Measurements from ENCODE around the gene ABHD4.
A peak's percentile ranks its signal among the peaks of the same experiment; 100 is the strongest.
"Not testable (repeated sequence)": the region's sequence is repeated elsewhere in the genome, so short reads cannot be mapped to it uniquely, and the experiment has no call there.

ABHD4 gene

DNA sequence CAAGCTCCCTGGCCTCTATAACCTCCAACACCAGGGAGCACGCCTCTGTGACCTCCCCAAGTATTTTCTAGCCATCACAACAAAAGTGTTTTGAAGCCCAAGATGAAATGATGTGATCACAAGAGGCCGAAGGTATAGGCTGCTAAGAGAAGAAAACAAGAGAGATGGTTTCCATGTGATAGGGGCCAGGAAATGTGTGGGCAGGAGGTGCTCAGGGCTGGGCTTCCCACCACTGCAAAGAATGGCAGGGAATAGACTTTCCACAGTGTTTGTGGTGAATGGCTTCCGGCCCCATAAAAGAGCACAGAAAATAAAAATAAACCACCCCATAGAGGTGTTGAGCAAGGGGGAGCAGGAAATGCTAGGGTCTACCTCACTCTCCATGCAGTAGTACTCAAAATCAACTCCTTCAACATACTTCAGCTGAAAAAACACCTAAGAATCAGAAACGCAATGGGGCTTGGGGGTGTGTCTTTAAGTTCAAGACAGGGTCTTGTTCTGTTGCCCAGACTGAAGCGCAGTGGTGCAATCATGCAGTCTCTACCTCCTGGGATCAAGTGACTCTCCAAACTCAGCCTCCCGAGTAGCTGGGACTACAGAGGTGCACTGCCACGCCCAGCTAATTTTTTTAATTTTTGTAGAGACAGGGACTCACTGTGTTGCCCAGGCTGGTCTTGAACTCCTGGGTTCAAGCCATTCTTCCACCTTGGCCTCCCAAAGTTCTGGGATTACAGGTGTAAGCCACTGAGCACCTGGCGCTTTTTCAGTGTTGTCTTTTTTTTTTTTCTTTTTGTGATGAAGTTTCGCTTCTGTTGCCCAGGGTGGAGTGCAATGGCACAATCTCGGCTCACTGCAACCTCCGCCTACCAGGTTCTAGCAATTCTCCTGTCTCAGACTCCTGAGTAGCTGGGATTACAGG is 36.2 kb upstream of the ABHD4 start:
- no peak for DNase-seq

DNA sequence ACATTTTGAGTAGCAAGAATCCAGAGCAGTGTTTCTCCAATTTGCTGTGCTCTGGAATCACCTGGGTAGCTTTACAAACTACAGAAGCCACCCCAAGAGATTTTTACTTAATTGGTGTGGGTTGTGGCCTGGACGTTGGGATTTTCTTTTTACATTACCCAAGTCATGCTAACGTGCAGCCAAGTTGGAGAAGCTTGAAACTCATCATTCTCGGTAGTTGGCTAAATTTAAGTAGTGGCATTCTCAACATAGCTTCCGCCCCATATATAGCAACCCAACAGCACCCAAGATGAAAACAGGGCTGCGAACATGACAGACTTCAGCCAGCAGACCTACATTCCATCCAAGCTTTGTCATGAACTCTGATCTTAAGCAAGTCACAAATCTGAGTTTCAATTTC is 34.1 kb upstream of the ABHD4 start:
- DNase-seq: no peak

DNA sequence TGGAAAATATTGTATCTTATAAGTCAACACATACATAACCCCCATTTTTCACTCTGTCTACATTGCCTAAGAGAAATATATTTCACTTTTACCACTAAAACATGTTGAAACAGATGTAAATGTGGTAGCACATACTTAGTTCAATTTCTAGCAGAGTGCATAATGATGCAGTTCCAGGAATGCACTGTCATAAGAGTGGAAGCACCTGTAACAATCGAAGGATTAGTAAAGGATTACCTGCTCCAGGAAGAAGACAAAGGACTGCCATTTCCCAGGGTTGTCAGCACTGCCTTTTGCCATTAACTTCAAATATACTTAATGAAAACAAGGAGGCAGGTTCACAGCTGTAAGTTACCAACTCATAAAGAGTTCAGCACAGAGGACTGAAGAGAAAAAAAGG is 33.6 kb upstream of the ABHD4 start:
- no peak for DNase-seq

DNA sequence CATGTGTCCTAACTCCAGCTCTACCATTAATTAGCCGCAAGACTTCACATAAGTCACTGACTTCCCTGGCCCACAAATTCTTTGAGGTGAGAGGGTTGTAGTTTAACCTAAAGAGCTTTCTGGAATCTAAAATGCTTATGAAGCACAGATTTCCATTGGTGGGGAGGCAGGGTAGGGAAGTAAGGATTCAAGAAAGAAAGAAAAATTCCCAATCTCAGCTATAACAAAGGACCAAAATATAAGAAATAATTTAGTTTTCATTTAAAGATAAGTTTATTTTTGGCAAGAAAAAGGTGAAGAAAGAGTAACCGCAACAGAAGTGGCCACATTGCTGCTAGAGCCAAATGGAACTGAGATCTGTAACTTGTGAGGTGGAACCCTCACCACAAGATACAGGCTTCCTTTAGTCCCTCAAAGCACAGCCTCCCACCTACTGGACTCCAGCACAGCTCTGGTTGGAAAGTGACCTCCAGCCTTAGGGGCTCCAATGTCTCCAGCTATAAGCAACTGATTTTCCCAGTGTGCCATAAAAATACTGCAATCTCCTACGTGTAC is 32.6 kb upstream of the ABHD4 start:
- DNase-seq: no peak

DNA sequence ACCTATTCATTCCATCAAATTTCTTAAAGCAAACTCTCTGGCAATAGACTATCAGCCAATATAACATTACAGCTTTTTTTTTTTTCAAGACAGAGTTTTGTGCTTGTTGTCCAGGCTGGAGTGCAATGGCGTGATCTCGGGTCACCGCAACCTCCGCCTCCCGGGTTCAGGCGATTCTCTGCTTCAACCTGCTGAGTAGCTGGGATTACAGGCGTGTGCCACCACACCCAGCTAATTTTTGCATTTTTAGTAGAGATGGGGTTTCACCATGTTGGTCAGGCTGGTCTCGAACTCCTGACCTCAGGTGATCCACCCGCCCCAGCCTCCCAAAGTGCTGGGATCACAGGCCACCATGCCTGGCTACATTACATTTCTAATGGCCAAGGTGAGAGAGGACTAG is 31.8 kb upstream of the ABHD4 start:
- not testable (repeated sequence) for DNase-seq

DNA sequence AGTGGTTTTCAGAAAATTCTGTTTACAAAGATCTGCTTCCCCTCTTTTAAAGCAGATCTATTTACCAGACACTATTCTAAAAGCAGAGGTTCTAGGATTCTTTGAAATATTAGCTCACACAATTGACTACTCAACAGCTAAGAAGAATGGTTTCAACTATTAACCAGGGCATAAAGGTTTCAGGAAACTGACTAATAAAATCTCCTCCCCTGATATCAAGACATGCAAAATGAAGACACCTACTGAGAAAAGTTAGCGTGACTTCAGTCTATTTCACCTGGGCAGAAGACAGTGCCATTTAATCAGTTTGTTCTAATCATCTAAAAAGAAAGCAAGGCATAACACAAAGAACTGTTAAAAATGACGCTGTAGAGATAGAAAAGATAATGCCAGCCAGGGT is 31.3 kb upstream of the ABHD4 start:
- DNase-seq: no peak

DNA sequence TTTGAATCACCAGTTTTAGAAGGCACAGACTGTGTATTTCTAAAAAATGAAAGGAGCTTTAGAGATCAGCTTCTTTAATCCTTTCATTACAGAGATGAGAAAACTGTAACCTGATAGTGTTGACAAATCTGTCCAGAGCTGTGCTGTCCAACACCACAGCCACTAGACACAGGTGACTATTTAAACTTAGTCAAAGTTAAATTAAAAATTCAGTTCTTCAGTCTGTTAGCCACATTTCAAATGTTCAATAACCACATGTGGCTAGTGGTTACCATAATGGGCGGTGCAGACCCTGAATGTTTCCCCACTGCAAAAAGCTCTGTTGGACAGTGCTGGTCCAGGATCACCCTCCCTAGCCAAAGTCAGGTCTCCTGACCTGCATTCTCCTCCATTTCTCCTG is 30.7 kb upstream of the ABHD4 start:
- DNase-seq: no peak

DNA sequence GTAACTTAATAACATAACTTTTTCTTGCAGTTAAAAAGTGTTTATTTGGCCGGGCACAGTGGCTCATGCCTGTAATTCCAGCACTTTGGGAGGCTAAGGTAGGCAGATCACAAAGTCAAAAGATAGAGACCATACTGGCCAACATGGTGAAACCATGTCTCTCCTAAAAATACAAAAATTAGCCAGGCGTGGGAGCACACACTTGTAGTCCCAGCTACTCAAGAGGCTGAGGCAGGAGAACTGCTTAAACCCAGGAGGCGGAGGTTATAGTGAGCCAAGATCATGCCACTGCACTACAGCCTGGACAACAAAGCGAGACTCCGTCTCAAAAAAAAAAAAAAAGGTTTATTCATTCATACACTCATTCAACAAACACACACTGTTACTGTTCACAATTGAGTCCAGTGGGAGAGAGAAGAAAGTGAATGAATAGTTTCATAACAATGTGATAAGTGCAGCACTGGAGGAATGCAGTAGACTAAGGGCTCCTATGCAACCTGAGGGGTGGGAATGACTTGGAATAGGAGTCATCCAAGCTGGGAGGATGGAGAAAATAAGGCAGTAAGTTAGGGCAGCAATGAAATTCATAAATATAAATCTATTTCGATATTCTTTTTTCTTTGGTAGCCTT is 28.9 kb upstream of the ABHD4 start:
- no peak for DNase-seq

DNA sequence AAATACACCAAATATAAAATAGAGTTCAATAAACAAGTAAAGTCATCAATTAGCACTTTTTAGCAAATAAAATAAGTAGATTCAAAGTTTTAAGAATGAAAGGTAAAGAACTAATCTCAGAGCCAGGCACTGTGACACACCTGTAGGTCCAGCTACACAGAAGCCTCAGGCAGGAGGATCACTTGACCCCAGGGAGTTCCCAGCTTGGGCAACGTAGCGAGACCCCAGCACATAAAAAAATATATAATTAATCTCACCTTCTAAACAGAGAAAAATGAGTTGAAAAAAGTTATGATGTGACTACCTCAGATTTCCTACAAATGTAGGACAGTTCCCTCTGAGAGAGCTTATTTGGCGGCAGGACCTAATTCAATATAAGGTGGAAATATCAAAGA is 28.4 kb upstream of the ABHD4 start:
- DNase-seq: no peak

DNA sequence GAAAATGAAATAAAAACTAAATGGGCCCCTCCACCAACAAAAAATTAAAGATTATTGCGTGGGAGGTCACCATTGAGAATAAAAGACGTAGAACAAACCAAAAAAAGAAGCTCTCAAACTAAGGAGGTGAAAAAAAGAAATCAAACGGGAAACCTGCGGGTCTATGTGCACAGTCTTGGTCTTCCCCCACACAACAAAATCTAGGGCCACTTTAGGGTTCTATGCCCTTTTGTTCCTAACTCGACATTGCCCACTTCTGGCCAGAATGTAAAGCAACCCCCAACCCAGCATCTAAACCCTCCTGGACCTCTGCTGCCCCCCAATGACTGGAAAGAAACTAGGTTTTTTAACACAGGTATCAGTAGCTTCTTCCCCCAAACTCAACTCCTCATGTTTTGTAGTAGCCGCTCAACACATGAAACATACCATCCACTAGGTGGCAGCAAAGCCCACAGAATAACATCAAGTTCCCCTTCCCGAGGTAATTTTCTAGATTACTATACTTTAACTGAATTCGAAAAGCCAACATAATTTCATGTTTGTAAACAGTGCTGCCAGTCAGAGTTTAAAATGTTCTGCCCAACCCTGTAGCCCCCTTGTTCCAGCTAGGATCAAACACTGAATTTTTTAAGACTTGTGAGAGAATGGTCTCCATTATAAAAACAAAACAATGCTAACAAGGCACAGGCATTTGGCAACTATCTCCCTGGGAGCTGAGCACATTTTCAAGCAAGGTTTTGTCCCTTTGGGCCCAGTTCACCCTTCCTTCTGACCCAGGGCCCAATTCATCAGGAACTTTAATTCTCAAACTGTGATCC is 27.8 kb upstream of the ABHD4 start:
- peak; percentile 52 to 81 for DNase-seq

DNA sequence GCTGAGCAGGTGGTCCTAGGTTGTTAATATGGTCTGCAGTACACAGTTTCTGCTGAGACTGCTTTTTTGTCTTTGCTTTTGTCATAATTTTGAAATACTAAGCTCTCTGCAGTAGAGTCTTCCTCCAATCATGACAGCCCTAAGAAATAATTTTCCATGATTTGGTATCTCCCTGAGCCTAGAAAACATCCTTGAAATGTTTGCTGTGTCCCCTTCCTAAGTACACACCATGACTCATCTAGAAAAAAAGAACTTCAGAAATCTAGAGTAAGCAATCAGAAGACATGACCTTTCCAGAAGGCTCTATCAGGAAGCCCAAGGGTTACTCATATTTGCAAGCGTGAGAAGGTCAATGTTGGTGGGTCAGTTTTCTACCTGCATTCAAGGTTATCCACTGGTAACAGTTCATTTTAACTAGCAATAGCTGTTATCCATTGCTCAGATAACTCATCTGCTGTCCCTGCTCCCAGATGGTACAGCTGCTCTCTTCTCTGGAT is 25.5 kb upstream of the ABHD4 start:
- no peak for DNase-seq

DNA sequence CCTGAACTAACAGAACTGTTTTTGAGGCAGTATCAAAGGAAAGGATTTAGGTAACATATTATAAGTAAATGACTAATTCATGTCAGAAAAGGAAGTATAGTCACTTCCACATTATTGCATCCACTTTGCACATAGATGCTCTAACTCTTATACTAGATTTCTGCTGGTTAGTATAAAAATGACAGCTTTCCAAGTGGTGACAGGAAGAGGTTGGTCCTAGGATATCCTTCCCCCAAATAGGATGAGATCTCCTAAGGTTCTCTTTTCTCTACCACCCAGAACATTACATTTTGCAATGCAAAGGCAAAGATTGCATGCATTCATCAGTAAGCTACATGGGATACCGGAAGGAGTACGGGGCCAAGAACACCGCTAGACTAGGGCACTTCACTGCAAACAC is 24.3 kb upstream of the ABHD4 start:
- no peak for DNase-seq

DNA sequence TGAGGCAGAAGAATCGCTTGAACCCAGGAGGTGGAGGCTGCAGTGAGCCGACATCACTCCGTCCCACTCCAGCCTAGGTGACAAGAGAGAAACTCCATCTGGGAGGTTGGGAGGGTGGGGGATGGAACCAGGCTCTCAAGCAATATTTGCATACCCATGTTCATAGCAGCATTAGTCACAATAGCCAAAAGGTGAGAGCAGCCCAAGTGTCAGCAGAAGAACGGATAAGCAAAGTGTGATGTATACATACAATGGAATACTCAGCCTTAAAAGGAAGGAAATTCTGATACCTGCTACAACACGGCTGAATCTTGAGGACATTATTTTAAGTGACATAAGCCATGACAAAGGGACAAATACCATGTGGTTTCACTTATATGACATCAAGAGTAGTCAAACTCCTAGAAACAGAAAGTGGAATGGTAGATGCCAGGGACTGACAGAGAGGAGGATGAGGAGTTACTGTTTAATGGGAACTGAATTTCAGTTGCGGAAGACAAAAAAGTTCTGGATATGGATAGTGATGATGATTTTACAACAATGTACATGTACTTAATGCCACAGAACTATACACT is 20.7 kb upstream of the ABHD4 start:
- DNase-seq: peak in 1 of 2 experiments; percentile 15

DNA sequence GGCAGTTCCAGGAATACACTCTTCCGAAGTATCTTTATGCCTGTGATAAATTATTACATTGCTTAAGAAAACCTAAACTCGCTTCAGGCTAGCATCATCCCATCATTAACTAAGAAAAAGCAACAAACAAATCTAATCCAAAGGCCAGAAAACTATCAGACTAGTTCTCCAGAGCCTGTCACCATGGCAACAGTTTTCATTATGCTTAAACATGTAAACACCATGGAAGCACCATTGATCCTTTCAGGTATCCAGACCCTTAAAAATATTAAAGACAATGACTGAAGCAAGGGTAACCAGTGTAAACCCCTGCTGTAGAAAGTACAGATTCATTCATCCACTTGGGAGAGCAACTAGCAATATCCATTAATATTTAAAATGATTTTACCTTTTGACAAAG is 18.9 kb upstream of the ABHD4 start:
- no peak for DNase-seq

DNA sequence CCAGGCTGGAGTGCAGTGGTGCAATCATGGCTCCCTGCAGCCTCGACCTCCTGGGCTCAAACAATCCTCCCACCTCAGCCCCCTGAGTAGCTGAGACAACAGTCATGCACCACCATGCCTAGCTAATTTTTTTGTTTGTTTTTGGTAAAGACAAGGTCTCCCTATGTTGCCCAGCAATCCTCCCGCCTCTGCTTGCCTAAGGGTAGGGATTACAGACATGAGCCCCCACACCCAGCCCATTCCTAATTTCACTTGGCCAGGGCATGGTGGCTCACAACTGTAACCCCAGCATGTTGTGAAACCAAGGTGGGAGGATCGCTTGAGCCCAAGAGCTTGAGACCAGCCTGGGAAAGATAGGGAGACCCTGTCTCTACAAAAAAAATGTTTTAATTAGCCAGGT is 18.2 kb upstream of the ABHD4 start:
- no peak for DNase-seq

DNA sequence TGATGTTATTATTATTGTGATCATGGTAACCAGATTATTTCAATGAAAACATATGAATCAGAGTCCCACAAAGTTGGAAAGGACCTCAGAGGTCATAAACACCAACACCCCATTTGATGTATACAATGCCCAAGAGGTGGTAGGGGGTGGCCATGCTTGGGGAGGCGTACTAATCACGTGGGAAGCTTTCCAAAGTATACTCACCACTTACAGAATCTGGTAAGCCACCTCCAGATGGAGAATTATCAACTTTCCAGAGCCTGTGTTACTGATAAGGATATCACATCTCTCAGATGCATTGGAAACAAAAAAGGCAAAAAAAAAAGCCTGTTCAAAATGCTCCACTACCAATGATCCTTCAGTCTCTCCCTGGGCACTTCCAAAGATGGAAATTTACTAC is 17.5 kb upstream of the ABHD4 start:
- DNase-seq: no peak

DNA sequence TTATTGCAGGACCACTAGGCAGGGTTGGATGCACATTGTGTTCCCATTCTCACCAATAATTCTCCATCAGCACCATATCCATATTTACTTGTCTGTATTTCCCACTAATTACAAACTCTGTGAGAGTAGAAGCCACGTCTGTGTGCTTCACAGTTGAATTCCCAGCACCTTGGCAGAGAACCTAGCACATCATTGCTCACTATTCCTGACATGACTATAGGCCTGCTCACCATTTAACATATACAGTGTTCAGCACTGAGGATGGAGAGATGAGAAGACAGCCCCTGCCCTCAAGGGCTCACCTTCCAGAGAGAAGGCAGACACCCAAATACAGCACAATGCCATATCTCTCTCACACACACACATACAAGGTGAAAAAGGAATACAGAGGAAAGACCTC is 14.1 kb upstream of the ABHD4 start:
- no peak for DNase-seq

DNA sequence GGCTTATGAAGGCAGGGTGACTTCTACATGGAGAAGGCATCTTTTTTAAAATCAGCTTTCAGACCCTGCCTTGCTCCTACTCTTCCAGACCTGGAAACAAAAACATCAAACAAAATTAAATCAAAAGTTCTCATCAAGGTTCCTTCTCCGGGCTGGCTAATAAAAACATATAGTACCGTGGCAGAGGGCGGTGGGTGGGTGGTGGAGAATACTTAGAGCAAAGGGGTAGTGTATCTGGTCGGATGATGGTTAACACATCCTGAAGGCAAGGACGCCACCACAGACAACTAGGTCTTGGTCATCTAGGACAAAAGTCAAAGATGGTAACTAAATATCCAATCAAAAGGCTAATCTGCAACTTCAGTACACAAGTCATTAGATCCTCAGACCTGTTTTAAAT is 10.9 kb upstream of the ABHD4 start:
- no peak for DNase-seq

DNA sequence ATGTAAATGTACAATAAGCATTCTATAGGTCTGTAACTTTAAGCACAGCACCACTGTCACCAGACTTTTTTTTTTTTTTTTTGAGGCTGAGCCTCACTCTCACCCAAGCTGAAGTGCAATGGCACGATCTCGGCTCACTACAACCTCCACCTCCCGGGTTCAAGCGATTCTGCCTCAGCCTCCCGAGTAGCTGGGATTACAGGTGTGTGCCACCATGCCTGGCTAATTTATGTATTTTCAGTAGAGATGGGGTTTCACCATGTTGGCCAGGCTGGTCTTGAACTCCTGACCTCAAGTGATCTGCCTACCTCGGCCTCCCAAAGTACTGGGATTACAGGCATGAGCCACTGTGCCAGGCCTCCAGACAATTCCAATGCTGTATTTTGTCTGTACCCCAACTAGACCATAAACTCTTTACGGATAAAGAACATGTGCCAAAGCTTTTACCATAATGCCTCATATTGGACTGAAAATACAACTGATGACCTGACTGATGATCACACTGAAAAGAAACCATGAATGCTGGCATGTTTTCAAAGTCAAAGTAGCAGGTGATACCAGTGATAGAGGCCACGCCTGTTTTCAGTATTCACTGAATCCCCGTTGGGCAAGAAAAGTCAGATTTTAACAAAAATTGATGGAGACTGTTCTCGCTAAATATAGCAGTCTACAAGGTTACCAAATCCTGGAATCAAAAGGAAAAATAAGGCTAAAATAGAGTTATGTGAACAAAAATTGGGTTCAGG is 10.2 kb upstream of the ABHD4 start:
- not testable (repeated sequence) for DNase-seq

DNA sequence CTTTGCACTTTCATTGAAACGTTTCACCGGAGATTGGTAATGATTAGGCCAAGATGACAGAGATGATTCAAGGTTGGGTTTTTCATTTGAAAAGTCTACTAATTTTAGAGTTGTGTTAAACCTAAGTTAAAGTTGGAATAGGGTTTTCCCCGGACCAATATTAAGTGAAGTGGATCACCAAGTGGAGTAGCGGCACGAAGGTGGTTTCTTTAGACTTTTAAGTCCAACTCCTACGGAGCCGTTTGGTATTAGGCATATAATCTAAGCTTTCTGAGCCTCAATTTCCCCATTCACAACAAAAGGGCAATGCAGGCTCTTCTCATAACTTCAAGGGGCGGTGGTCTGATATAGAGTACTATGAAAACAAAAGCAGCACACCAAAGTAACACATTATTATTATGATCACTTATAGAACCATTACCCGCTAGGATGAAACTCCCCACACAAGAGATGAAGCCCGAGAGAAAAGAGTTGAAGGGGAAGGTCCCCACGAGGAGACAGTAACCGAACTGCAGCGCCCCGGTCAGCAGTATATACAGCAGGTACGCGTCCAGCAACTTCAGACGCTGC is 9.5 kb upstream of the ABHD4 start:
- DNase-seq: no peak

DNA sequence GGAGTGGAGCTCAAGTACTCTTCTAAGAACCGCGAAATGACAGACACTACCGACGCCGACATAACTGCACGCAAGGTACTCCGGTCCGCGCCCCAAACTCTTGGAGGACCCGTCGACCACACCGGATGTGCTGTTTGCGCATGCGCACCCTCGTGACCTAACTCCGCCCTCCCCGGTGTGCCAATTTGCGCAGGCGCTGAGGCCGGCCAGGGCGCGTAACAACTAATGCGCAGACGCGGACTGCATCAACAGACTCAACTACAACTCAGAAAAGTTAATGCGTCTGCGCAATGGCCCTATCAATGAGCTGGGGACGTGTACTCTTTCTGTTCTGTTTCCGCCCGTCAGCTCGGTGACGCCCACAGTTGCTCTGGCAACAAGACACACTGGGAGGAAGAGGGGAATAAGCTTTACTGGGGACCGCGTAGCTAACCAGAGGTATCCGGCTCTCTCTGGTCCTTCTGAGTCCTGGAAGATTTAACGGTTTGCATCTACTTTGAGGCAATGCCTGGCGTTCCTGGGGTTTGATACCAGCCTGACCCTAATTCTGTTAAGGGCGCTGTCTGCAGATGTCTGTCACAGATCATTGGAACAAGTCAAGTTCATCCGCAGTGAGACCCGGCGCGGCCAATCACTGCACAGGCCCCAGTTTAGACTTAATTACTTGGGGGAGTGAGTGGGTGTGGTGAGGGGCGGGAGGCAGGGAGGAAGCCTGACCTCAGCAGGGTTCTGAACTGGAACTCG is 8.8 kb upstream of the ABHD4 start, which contains the start of gene DAD1:
Gene DAD1, minus strand, starts transcription at position 129 of the 744 bp plus-strand sequence. Its CDS starts 67 bp downstream, at position 62.
- DNase-seq: peak; percentile 98 to 99
